ENCODE results near the gene NR2C2. TPM values are rescaled to one million over a fixed set of nuclear protein-coding genes. Genes with fewer than 3 reads are reported as not detected.
"Not testable (repeated sequence)": the region's sequence is repeated elsewhere in the genome, so short reads cannot be mapped to it uniquely, and the experiment has no call there.

NR2C2 gene
- polyA plus RNA-seq (2013, experiment 1 of 2) = 32.8 TPM
- 29.5 TPM for polyA plus RNA-seq (2013, experiment 2 of 2)

GRCh38 chr3:14947100-14947885 is at the start of gene NR2C2:
NR2C2 (plus strand) TSS chr3:14947583; CDS start chr3:15003915, 56,332 bp downstream.
- Histone ChIP-seq H3K36me3 (ENCODE audit: control insufficient read depth, insufficient read depth, low read length) (peaks cover 46% of the 10 kb centered on the region), H3K9me3 (ENCODE audit: control insufficient read depth, low read length) (no peaks in the 10 kb centered on the region), H3K4me3 (ENCODE audit: extremely low read depth, insufficient read depth, low read length, poor library complexity, severe bottlenecking) (peak within 1 kb of the TSS; percentile 88), H3K27ac (ENCODE audit: low read depth, low read length, severe bottlenecking) (peak within 1 kb of the TSS; percentile 100), H3K4me1 (ENCODE audit: control insufficient read depth, insufficient read depth, low read length, poor library complexity, severe bottlenecking) (peaks cover 20% of the 10 kb centered on the region)
- 0% methylated on average over 62 to 71 of the region's 108 CpGs for WGBS, 2 experiments (ENCODE audit: insufficient coverage in 2 of 2)

- Histone ChIP-seq H3K27ac (ENCODE audit: low read depth, low read length, severe bottlenecking) (no peak overlapping the region), H3K4me1 (ENCODE audit: control insufficient read depth, insufficient read depth, low read length, poor library complexity, severe bottlenecking) (no peaks in the 10 kb centered on the region), H3K4me3 (ENCODE audit: extremely low read depth, insufficient read depth, low read length, poor library complexity, severe bottlenecking) (no peak overlapping the region), H3K36me3 (ENCODE audit: control insufficient read depth, insufficient read depth, low read length) (peaks cover 10% of the 10 kb centered on the region), H3K9me3 (ENCODE audit: control insufficient read depth, low read length) (no peaks in the 10 kb centered on the region)
- 76 to 86% methylated on average over 7 of the region's 7 CpGs for WGBS, 2 experiments (ENCODE audit: insufficient coverage in 2 of 2)
These were observed 48.5 kb upstream of the NR2C2 start for GRCh38 chr3:14898929-14899328.

- H3K4me3 ChIP-seq (ENCODE audit: extremely low read depth, insufficient read depth, low read length, poor library complexity, severe bottlenecking) = no peak overlapping the region
- WGBS, 2 experiments (ENCODE audit: insufficient coverage in 2 of 2) = 76 to 79% methylated on average over 7 to 9 of the region's 9 CpGs
- H3K36me3 ChIP-seq (ENCODE audit: control insufficient read depth, insufficient read depth, low read length) = peaks cover 12% of the 10 kb centered on the region
- no peak overlapping the region for H3K27ac ChIP-seq (ENCODE audit: low read depth, low read length, severe bottlenecking)
- no peaks in the 10 kb centered on the region for H3K9me3 ChIP-seq (ENCODE audit: control insufficient read depth, low read length)
- no peaks in the 10 kb centered on the region for H3K4me1 ChIP-seq (ENCODE audit: control insufficient read depth, insufficient read depth, low read length, poor library complexity, severe bottlenecking)
These were observed 47.3 kb upstream of the NR2C2 start for GRCh38 chr3:14899993-14900618.

- H3K9me3 ChIP-seq (ENCODE audit: control insufficient read depth, low read length) = no peaks in the 10 kb centered on the region
- 71 to 77% methylated on average over 12 to 15 of the region's 15 CpGs for WGBS, 2 experiments (ENCODE audit: insufficient coverage in 2 of 2)
- H3K4me1 ChIP-seq (ENCODE audit: control insufficient read depth, insufficient read depth, low read length, poor library complexity, severe bottlenecking) = no peaks in the 10 kb centered on the region
- no peak overlapping the region for H3K4me3 ChIP-seq (ENCODE audit: extremely low read depth, insufficient read depth, low read length, poor library complexity, severe bottlenecking)
- peaks cover 18% of the 10 kb centered on the region for H3K36me3 ChIP-seq (ENCODE audit: control insufficient read depth, insufficient read depth, low read length)
- H3K27ac ChIP-seq (ENCODE audit: low read depth, low read length, severe bottlenecking) = no peak overlapping the region
These were observed 46.2 kb upstream of the NR2C2 start for GRCh38 chr3:14900881-14901873.

GRCh38 chr3:14902719-14903118 is 44.7 kb upstream of the NR2C2 start:
- Histone ChIP-seq H3K27ac (ENCODE audit: low read depth, low read length, severe bottlenecking) (no peak overlapping the region), H3K4me1 (ENCODE audit: control insufficient read depth, insufficient read depth, low read length, poor library complexity, severe bottlenecking) (no peaks in the 10 kb centered on the region), H3K9me3 (ENCODE audit: control insufficient read depth, low read length) (no peaks in the 10 kb centered on the region), H3K36me3 (ENCODE audit: control insufficient read depth, insufficient read depth, low read length) (peaks cover 26% of the 10 kb centered on the region), H3K4me3 (ENCODE audit: extremely low read depth, insufficient read depth, low read length, poor library complexity, severe bottlenecking) (no peak overlapping the region)
- 73 to 85% methylated on average over 4 to 7 of the region's 7 CpGs for WGBS, 2 experiments (ENCODE audit: insufficient coverage in 2 of 2)

- WGBS, 2 experiments (ENCODE audit: insufficient coverage in 2 of 2) = 100% methylated on average over 1 of the region's 3 CpGs; no CpG with 5 or more reads in 1 of the 2 experiments
- H3K9me3 ChIP-seq (ENCODE audit: control insufficient read depth, low read length); H3K4me1 ChIP-seq (ENCODE audit: control insufficient read depth, insufficient read depth, low read length, poor library complexity, severe bottlenecking); H3K4me3 ChIP-seq (ENCODE audit: extremely low read depth, insufficient read depth, low read length, poor library complexity, severe bottlenecking); H3K27ac ChIP-seq (ENCODE audit: low read depth, low read length, severe bottlenecking): not testable (repeated sequence)
- peaks cover 26% of the 10 kb centered on the region for H3K36me3 ChIP-seq (ENCODE audit: control insufficient read depth, insufficient read depth, low read length)
These were observed 43.9 kb upstream of the NR2C2 start for GRCh38 chr3:14903501-14903900.

- Histone ChIP-seq H3K9me3 (ENCODE audit: control insufficient read depth, low read length) (no peaks in the 10 kb centered on the region), H3K4me3 (ENCODE audit: extremely low read depth, insufficient read depth, low read length, poor library complexity, severe bottlenecking) (no peak overlapping the region), H3K4me1 (ENCODE audit: control insufficient read depth, insufficient read depth, low read length, poor library complexity, severe bottlenecking) (no peaks in the 10 kb centered on the region), H3K27ac (ENCODE audit: low read depth, low read length, severe bottlenecking) (no peak overlapping the region), H3K36me3 (ENCODE audit: control insufficient read depth, insufficient read depth, low read length) (peaks cover 23% of the 10 kb centered on the region)
- 93 to 100% methylated on average over 1 to 4 of the region's 6 CpGs for WGBS, 2 experiments (ENCODE audit: insufficient coverage in 2 of 2)
These were observed 42.2 kb upstream of the NR2C2 start for GRCh38 chr3:14905055-14905657.

- Histone ChIP-seq H3K4me3 (ENCODE audit: extremely low read depth, insufficient read depth, low read length, poor library complexity, severe bottlenecking) (no peak overlapping the region), H3K9me3 (ENCODE audit: control insufficient read depth, low read length) (no peaks in the 10 kb centered on the region), H3K36me3 (ENCODE audit: control insufficient read depth, insufficient read depth, low read length) (peaks cover 28% of the 10 kb centered on the region), H3K4me1 (ENCODE audit: control insufficient read depth, insufficient read depth, low read length, poor library complexity, severe bottlenecking) (no peaks in the 10 kb centered on the region), H3K27ac (ENCODE audit: low read depth, low read length, severe bottlenecking) (no peak overlapping the region)
- 93 to 97% methylated on average over 10 to 11 of the region's 11 CpGs for WGBS, 2 experiments (ENCODE audit: insufficient coverage in 2 of 2)
These were observed 40.9 kb upstream of the NR2C2 start for GRCh38 chr3:14906355-14906971.

- Histone ChIP-seq H3K36me3 (ENCODE audit: control insufficient read depth, insufficient read depth, low read length) (peaks cover 28% of the 10 kb centered on the region), H3K4me1 (ENCODE audit: control insufficient read depth, insufficient read depth, low read length, poor library complexity, severe bottlenecking) (no peaks in the 10 kb centered on the region), H3K4me3 (ENCODE audit: extremely low read depth, insufficient read depth, low read length, poor library complexity, severe bottlenecking) (no peak overlapping the region), H3K27ac (ENCODE audit: low read depth, low read length, severe bottlenecking) (no peak overlapping the region), H3K9me3 (ENCODE audit: control insufficient read depth, low read length) (no peaks in the 10 kb centered on the region)
- WGBS, 2 experiments (ENCODE audit: insufficient coverage in 2 of 2) = 93 to 94% methylated on average over 10 to 11 of the region's 18 CpGs
These were observed 40.1 kb upstream of the NR2C2 start for GRCh38 chr3:14907043-14907966.
